ENCODE data around the gene PLEKHM2. TPM values are rescaled to one million over a fixed set of nuclear protein-coding genes. Genes with fewer than 3 reads are reported as not detected.

The PLEKHM2 gene
- total RNA-seq, 2 donors from 2014 or later, result 32.7 to 37.2 TPM

GRCh38 chr1:15687446-15687845 is 3.3 kb downstream of the PLEKHM2 start:
- no peak for DNase-seq
- TF ChIP-seq, protein P1, sequence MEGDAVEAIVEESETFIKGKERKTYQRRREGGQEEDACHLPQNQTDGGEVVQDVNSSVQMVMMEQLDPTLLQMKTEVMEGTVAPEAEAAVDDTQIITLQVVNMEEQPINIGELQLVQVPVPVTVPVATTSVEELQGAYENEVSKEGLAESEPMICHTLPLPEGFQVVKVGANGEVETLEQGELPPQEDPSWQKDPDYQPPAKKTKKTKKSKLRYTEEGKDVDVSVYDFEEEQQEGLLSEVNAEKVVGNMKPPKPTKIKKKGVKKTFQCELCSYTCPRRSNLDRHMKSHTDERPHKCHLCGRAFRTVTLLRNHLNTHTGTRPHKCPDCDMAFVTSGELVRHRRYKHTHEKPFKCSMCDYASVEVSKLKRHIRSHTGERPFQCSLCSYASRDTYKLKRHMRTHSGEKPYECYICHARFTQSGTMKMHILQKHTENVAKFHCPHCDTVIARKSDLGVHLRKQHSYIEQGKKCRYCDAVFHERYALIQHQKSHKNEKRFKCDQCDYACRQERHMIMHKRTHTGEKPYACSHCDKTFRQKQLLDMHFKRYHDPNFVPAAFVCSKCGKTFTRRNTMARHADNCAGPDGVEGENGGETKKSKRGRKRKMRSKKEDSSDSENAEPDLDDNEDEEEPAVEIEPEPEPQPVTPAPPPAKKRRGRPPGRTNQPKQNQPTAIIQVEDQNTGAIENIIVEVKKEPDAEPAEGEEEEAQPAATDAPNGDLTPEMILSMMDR (IDR thresholded peaks at IDR 0.05), result no peak
- H3K27ac ChIP-seq, result no peak overlapping the region
- H3K9ac ChIP-seq (ENCODE audit: low read depth in 2 of 2, low read length in 2 of 2), result no peak overlapping the region
- no peaks in the 10 kb centered on the region for H3K36me3 ChIP-seq
- no peak overlapping the region for H3K4me3 ChIP-seq
- H3K4me1 ChIP-seq, result no peaks in the 10 kb centered on the region
- no peaks in the 10 kb centered on the region for H3K9me3 ChIP-seq
- no peaks in the 10 kb centered on the region for H3K27me3 ChIP-seq
- intact Hi-C loops (cut with DNase I), result no loop called here

- no peaks in the 10 kb centered on the region for H3K27me3 ChIP-seq
- no peak for DNase-seq
- H3K4me1 ChIP-seq, result no peaks in the 10 kb centered on the region
- no peaks in the 10 kb centered on the region for H3K9me3 ChIP-seq
- TF ChIP-seq, protein P1 (IDR thresholded peaks at IDR 0.05), result no peak
- H3K4me3 ChIP-seq, result no peak overlapping the region
- intact Hi-C loops (cut with DNase I), result no loop called here
- H3K9ac ChIP-seq (ENCODE audit: low read depth in 2 of 2, low read length in 2 of 2), result no peak overlapping the region
- no peak overlapping the region for H3K27ac ChIP-seq
- no peaks in the 10 kb centered on the region for H3K36me3 ChIP-seq
Observed at GRCh38 chr1:15690317-15690716, 6.2 kb downstream of the PLEKHM2 start.

- H3K9me3 ChIP-seq, result no peaks in the 10 kb centered on the region
- H3K9ac ChIP-seq (ENCODE audit: low read depth in 2 of 2, low read length in 2 of 2), result no peak overlapping the region
- intact Hi-C loops (cut with DNase I), result no loop called here
- TF ChIP-seq, protein P1 (IDR thresholded peaks at IDR 0.05), result no peak
- no peaks in the 10 kb centered on the region for H3K36me3 ChIP-seq
- no peaks in the 10 kb centered on the region for H3K4me1 ChIP-seq
- no peak for DNase-seq
- no peak overlapping the region for H3K4me3 ChIP-seq
- H3K27me3 ChIP-seq, result no peaks in the 10 kb centered on the region
- H3K27ac ChIP-seq, result no peak overlapping the region
Observed at GRCh38 chr1:15691434-15692032, 7.4 kb downstream of the PLEKHM2 start.

DNA sequence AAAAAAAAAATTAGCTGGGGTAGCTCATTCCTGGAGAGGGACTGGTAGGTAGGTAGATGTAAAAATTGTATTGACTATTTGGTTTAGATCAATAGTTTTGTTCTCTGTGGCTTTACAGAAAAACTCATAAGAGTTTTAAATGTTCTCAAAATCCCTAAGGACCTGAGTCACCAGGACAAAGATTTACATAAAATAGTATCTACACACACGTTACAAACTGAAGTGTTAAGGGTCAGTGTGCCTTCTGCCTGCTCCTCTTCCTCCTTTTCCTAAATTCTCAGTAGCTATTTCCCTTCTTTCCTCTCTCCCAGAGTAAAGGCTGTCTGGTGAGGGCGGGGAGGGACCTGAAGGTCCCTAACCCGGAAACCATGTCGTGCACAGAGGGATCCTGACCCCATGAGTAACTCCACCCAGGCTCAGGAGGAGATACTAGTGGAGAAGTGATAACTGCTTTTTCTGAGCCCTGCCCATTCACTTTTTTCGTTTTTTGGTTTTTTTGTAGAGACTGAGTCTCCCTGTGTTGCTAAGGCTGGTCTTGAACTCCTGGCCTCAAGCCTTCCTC is 8.1 kb downstream of the PLEKHM2 start:
- no peaks in the 10 kb centered on the region for H3K4me1 ChIP-seq
- H3K27ac ChIP-seq, result no peak overlapping the region
- H3K36me3 ChIP-seq, result no peaks in the 10 kb centered on the region
- no peaks in the 10 kb centered on the region for H3K27me3 ChIP-seq
- TF ChIP-seq, protein P1 (IDR thresholded peaks at IDR 0.05), result no peak
- intact Hi-C loops (cut with DNase I), result no loop called here
- no peak overlapping the region for H3K4me3 ChIP-seq
- H3K9me3 ChIP-seq, result no peaks in the 10 kb centered on the region
- no peak for DNase-seq
- no peak overlapping the region for H3K9ac ChIP-seq (ENCODE audit: low read depth in 2 of 2, low read length in 2 of 2)

DNA sequence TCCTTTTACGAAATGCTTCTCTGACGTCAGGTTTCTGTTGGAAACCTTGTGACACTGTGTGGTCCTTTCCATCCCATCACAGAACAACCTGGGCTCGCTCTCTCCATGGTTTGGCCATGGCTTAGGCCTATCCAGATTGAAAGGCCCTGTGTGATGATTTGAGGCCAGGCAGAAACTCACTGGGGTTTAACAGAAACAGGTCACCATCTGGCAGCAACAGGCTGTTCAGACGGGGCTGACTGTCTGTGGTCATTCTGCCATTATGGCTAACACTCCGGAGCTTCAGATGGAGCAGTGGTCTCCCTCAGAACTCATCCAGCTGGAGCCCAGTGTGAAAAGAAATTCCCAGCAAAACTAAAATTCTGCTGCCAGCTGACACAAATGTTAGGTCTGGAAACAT is 9.3 kb downstream of the PLEKHM2 start:
- no peaks in the 10 kb centered on the region for H3K27me3 ChIP-seq
- H3K9me3 ChIP-seq, result no peaks in the 10 kb centered on the region
- H3K36me3 ChIP-seq, result no peaks in the 10 kb centered on the region
- TF ChIP-seq, protein P1 (IDR thresholded peaks at IDR 0.05), result no peak
- no peak overlapping the region for H3K4me3 ChIP-seq
- no peak for DNase-seq
- no peak overlapping the region for H3K27ac ChIP-seq
- H3K4me1 ChIP-seq, result peaks cover 4% of the 10 kb centered on the region
- intact Hi-C loops (cut with DNase I), result no loop called here
- no peak overlapping the region for H3K9ac ChIP-seq (ENCODE audit: low read depth in 2 of 2, low read length in 2 of 2)

Measured in colonic mucosa (tissue), 4 donors.